WTC11 (cell line): ENCODE measurements around the gene NUP214. TPM values are rescaled to one million over a fixed set of nuclear protein-coding genes. Genes with fewer than 3 reads are reported as not detected.

Experiments used
- ATAC-seq: fragments of 200-7000 bp; cut with Tn5 transposase; 2 replicates; pipeline ENCODE4 v1.10.0; 2021; ENCODE audit warnings: mild to moderate bottlenecking, moderate library complexity
- CTCF ChIA-PET: fragments of 300-600 bp; sonication (Branson Sonifier 250); formaldehyde crosslinking; loops from one replicate; lab custom pipeline; 2021; ENCODE audit warnings: antibody characterized with exemption; lab: Charles Lee
- POLR2A ChIA-PET: fragments of 350-600 bp; sonication (Branson Sonifier 250); formaldehyde crosslinking; loops from one replicate; lab custom pipeline; 2021; ENCODE audit warnings: antibody characterized with exemption; lab: Charles Lee
- DNase-seq: peaks from one replicate; pipeline ENCODE4 v3.0.0; 2021; ENCODE audit warnings: low spot score
- H3K27ac Mint-ChIP-seq: 2 replicates; pipeline ENCODE4 v1.8.0; 2021; ENCODE audit warnings: mixed read lengths
- H3K27me3 Mint-ChIP-seq: 2 replicates; pipeline ENCODE4 v1.8.0; 2021; ENCODE audit warnings: low read depth, mild to moderate bottlenecking, moderate library complexity, mixed read lengths
- H3K36me3 Mint-ChIP-seq: 2 replicates; pipeline ENCODE4 v1.8.0; 2021; ENCODE audit warnings: mixed read lengths
- H3K4me1 Mint-ChIP-seq: 2 replicates; pipeline ENCODE4 v1.8.0; 2022; ENCODE audit warnings: mixed read lengths
- H3K4me3 Mint-ChIP-seq: 2 replicates; pipeline ENCODE4 v1.8.0; 2021; ENCODE audit warnings: mild to moderate bottlenecking, moderate library complexity, mixed read lengths
- H3K9me3 Mint-ChIP-seq: 2 replicates; pipeline ENCODE4 v1.8.0; 2021; ENCODE audit warnings: mixed read lengths
- CREB1 ChIP-seq: sonication (generic); formaldehyde crosslinking; IDR thresholded peaks from 2 replicates; pipeline ENCODE4 v1.8.0; 2023; ENCODE audit warnings: mild to moderate bottlenecking, missing genetic modification reagents
- CTCF ChIP-seq: fragments of 200-600 bp; IDR thresholded peaks from 2 replicates; pipeline ENCODE4 v1.8.0; 2022; ENCODE audit warnings: antibody characterized with exemption
- ESRRA ChIP-seq: sonication (generic); formaldehyde crosslinking; IDR thresholded peaks from 2 replicates; pipeline ENCODE4 v1.8.1; 2022; ENCODE audit warnings: mild to moderate bottlenecking, missing genetic modification reagents, borderline replicate concordance
- JUN ChIP-seq: sonication (generic); formaldehyde crosslinking; IDR thresholded peaks from 2 replicates; pipeline ENCODE4 v1.8.0; 2023; ENCODE audit warnings: mild to moderate bottlenecking, missing genetic modification reagents
- NFATC4 ChIP-seq: fragments of 250-450 bp; sonication (Bioruptor Pico); IDR thresholded peaks from 2 replicates; pipeline ENCODE4 v1.9.0; 2021; ENCODE audit warnings: mild to moderate bottlenecking
- NR2C2 ChIP-seq: sonication (generic); formaldehyde crosslinking; IDR thresholded peaks from 2 replicates; pipeline ENCODE4 v1.8.0; 2022; ENCODE audit warnings: mild to moderate bottlenecking, missing genetic modification reagents
- RELA ChIP-seq: sonication (generic); formaldehyde crosslinking; IDR thresholded peaks from 2 replicates; pipeline ENCODE4 v1.8.1; 2022; ENCODE audit warnings: missing genetic modification reagents, mild to moderate bottlenecking, borderline replicate concordance
- SMAD4 ChIP-seq: sonication (generic); formaldehyde crosslinking; IDR thresholded peaks from 2 replicates; pipeline ENCODE4 v1.8.0; 2022; ENCODE audit warnings: mild to moderate bottlenecking, missing genetic modification reagents
- TEAD1 ChIP-seq: sonication (generic); formaldehyde crosslinking; IDR thresholded peaks from 2 replicates; pipeline ENCODE4 v1.8.0; 2022; ENCODE audit warnings: mild to moderate bottlenecking, missing genetic modification reagents
- ZBTB43 ChIP-seq: sonication (generic); formaldehyde crosslinking; IDR thresholded peaks from 2 replicates; pipeline ENCODE4 v1.8.1; 2023; ENCODE audit warnings: mild to moderate bottlenecking, missing genetic modification reagents
- ZNF121 ChIP-seq: sonication (generic); formaldehyde crosslinking; IDR thresholded peaks from 2 replicates; pipeline ENCODE4 v1.8.0; 2023; ENCODE audit warnings: missing genetic modification reagents
- ZNF138 ChIP-seq: sonication (generic); formaldehyde crosslinking; conservative IDR thresholded peaks from 2 replicates; pipeline ENCODE4 v1.8.1; 2022; ENCODE audit warnings: mild to moderate bottlenecking, moderate library complexity, missing genetic modification reagents
- ZNF263 ChIP-seq: sonication (generic); formaldehyde crosslinking; IDR thresholded peaks from 2 replicates; pipeline ENCODE4 v1.8.1; 2022; ENCODE audit warnings: low read depth, mild to moderate bottlenecking, moderate library complexity, missing genetic modification reagents
- ZNF671 ChIP-seq: fragments of 250-450 bp; sonication (Bioruptor Pico); IDR thresholded peaks from 2 replicates; pipeline ENCODE4 v1.8.0; 2021; ENCODE audit warnings: mild to moderate bottlenecking
- total RNA-seq: library from RNA; stranded (reverse); gene quantifications from 3 replicates; pipeline ENCODE4 v1.2.3, GENCODE V29; 2021
- TF ChIP-seq, protein P1 (sequence below): sonication (generic); formaldehyde crosslinking; IDR thresholded peaks from 2 replicates; pipeline ENCODE4 v1.8.0; 2022; ENCODE audit warnings: mild to moderate bottlenecking, missing genetic modification reagents
- TF ChIP-seq, protein P2 (sequence below): sonication (generic); formaldehyde crosslinking; IDR thresholded peaks from 2 replicates; pipeline ENCODE4 v1.8.1; 2023; ENCODE audit warnings: mild to moderate bottlenecking, missing genetic modification reagents, moderate library complexity
- TF ChIP-seq, protein P3 (sequence below): sonication (generic); formaldehyde crosslinking; IDR thresholded peaks from 2 replicates; pipeline ENCODE4 v1.8.0; 2022; ENCODE audit warnings: missing genetic modification reagents
- TF ChIP-seq, protein P4 (sequence below): sonication (generic); formaldehyde crosslinking; IDR thresholded peaks from 2 replicates; pipeline ENCODE4 v1.8.0; 2023; ENCODE audit warnings: missing genetic modification reagents, mild to moderate bottlenecking, borderline replicate concordance
- TF ChIP-seq, protein P5 (sequence below): sonication (generic); formaldehyde crosslinking; IDR thresholded peaks from 2 replicates; pipeline ENCODE4 v1.8.0; 2022; ENCODE audit warnings: mild to moderate bottlenecking, missing genetic modification reagents

The NUP214 gene
- total RNA-seq, 1 experiment from 2014 or later = 41.8 TPM

- ATAC-seq (no peak), DNase-seq (no peak)
- H3K27me3 Mint-ChIP-seq = no peaks in the 10 kb centered on the region
- no peaks in the 10 kb centered on the region for H3K9me3 Mint-ChIP-seq
- no peak overlapping the region for H3K4me3 Mint-ChIP-seq
- ChIA-PET CTCF (no interaction called here), POLR2A (no interaction called here)
- no peaks in the 10 kb centered on the region for H3K4me1 Mint-ChIP-seq
- H3K27ac Mint-ChIP-seq = no peak overlapping the region
- H3K36me3 Mint-ChIP-seq = peaks cover 64% of the 10 kb centered on the region
- TF ChIP-seq NR2C2 (CRISPR knock-in tag) (no peak), ZNF121 (CRISPR knock-in tag) (no peak), ZBTB43 (no peak), ZNF671 (CRISPR knock-in tag) (no peak), NFATC4 (CRISPR knock-in tag) (no peak), SMAD4 (no peak), TEAD1 (CRISPR knock-in tag) (no peak), ZNF138 (no peak), ZNF263 (CRISPR knock-in tag) (no peak), RELA (CRISPR knock-in tag) (no peak), CTCF (no peak), ESRRA (CRISPR knock-in tag) (no peak), JUN (no peak), CREB1 (no peak)
- TF ChIP-seq, protein P1, sequence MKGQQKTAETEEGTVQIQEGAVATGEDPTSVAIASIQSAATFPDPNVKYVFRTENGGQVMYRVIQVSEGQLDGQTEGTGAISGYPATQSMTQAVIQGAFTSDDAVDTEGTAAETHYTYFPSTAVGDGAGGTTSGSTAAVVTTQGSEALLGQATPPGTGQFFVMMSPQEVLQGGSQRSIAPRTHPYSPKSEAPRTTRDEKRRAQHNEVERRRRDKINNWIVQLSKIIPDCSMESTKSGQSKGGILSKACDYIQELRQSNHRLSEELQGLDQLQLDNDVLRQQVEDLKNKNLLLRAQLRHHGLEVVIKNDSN (CRISPR knock-in tag) = no peak
- TF ChIP-seq, protein P2, sequence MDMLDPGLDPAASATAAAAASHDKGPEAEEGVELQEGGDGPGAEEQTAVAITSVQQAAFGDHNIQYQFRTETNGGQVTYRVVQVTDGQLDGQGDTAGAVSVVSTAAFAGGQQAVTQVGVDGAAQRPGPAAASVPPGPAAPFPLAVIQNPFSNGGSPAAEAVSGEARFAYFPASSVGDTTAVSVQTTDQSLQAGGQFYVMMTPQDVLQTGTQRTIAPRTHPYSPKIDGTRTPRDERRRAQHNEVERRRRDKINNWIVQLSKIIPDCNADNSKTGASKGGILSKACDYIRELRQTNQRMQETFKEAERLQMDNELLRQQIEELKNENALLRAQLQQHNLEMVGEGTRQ (CRISPR knock-in tag) = no peak
- TF ChIP-seq, protein P3, sequence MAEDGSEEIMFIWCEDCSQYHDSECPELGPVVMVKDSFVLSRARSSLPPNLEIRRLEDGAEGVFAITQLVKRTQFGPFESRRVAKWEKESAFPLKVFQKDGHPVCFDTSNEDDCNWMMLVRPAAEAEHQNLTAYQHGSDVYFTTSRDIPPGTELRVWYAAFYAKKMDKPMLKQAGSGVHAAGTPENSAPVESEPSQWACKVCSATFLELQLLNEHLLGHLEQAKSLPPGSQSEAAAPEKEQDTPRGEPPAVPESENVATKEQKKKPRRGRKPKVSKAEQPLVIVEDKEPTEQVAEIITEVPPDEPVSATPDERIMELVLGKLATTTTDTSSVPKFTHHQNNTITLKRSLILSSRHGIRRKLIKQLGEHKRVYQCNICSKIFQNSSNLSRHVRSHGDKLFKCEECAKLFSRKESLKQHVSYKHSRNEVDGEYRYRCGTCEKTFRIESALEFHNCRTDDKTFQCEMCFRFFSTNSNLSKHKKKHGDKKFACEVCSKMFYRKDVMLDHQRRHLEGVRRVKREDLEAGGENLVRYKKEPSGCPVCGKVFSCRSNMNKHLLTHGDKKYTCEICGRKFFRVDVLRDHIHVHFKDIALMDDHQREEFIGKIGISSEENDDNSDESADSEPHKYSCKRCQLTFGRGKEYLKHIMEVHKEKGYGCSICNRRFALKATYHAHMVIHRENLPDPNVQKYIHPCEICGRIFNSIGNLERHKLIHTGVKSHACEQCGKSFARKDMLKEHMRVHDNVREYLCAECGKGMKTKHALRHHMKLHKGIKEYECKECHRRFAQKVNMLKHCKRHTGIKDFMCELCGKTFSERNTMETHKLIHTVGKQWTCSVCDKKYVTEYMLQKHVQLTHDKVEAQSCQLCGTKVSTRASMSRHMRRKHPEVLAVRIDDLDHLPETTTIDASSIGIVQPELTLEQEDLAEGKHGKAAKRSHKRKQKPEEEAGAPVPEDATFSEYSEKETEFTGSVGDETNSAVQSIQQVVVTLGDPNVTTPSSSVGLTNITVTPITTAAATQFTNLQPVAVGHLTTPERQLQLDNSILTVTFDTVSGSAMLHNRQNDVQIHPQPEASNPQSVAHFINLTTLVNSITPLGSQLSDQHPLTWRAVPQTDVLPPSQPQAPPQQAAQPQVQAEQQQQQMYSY (CRISPR knock-in tag) = no peak
- TF ChIP-seq, protein P4, sequence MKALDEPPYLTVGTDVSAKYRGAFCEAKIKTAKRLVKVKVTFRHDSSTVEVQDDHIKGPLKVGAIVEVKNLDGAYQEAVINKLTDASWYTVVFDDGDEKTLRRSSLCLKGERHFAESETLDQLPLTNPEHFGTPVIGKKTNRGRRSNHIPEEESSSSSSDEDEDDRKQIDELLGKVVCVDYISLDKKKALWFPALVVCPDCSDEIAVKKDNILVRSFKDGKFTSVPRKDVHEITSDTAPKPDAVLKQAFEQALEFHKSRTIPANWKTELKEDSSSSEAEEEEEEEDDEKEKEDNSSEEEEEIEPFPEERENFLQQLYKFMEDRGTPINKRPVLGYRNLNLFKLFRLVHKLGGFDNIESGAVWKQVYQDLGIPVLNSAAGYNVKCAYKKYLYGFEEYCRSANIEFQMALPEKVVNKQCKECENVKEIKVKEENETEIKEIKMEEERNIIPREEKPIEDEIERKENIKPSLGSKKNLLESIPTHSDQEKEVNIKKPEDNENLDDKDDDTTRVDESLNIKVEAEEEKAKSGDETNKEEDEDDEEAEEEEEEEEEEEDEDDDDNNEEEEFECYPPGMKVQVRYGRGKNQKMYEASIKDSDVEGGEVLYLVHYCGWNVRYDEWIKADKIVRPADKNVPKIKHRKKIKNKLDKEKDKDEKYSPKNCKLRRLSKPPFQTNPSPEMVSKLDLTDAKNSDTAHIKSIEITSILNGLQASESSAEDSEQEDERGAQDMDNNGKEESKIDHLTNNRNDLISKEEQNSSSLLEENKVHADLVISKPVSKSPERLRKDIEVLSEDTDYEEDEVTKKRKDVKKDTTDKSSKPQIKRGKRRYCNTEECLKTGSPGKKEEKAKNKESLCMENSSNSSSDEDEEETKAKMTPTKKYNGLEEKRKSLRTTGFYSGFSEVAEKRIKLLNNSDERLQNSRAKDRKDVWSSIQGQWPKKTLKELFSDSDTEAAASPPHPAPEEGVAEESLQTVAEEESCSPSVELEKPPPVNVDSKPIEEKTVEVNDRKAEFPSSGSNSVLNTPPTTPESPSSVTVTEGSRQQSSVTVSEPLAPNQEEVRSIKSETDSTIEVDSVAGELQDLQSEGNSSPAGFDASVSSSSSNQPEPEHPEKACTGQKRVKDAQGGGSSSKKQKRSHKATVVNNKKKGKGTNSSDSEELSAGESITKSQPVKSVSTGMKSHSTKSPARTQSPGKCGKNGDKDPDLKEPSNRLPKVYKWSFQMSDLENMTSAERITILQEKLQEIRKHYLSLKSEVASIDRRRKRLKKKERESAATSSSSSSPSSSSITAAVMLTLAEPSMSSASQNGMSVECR (CRISPR knock-in tag) = no peak
- TF ChIP-seq, protein P5, sequence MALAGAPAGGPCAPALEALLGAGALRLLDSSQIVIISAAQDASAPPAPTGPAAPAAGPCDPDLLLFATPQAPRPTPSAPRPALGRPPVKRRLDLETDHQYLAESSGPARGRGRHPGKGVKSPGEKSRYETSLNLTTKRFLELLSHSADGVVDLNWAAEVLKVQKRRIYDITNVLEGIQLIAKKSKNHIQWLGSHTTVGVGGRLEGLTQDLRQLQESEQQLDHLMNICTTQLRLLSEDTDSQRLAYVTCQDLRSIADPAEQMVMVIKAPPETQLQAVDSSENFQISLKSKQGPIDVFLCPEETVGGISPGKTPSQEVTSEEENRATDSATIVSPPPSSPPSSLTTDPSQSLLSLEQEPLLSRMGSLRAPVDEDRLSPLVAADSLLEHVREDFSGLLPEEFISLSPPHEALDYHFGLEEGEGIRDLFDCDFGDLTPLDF (CRISPR knock-in tag) = no peak
- TF ChIP-seq, all 79 proteins: peak for 0
Measured at GRCh38 chr9:131117121-131117761, 8.1 kb upstream of the NUP214 start.
